ENCODE results near the gene REM2. TPM values are rescaled to one million over a fixed set of nuclear protein-coding genes. Genes with fewer than 3 reads are reported as not detected.

The REM2 gene
- total RNA-seq, 3 donors from 2014 or later (not counting 1 experiment from before 2014, with no cell fraction given) = 4.0 to 8.1 (median 7.9) TPM

DNA sequence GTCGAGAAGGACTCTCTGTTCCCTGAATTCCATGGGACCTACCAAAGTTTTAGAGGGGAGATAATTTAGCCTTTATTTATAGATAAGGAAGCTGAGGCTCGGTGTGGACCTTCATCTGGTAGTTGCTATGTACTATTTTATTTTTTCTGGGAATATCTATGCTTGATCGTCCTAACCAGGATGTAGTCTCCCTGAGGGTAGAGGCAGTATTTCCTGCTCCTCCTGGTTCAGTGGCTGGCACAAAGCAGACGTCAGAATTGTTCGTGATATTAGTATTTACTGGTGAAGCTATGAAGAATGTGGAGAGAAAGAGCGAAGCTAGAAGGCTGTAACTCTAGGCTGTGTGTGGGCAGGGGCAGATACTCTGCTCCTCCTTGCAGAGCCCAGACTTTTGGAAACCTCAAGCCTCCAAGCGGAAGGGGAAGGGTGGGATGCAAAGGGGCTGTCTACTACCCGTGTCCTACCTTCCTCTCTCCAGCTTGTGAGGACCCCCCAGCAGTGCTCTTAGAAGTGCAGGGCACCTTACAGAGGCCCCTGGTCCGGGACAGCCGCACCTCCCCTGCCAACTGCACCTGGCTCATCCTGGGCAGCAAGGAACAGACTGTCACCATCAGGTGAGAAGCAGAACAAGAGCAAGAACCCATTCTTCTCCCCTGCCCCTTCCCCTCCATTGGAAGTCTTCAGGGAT is 10.0 kb upstream of the REM2 start:
- no peaks in the 10 kb centered on the region for H3K27me3 Mint-ChIP-seq (ENCODE audit: low read depth in 2 of 2)
- H3K4me1 Mint-ChIP-seq = peaks cover 32 to 46% of the 10 kb centered on the region in 2 donors
- 71% methylated on average over 10 of the region's 10 CpGs for WGBS (ENCODE audit: insufficient coverage)
- Histone ChIP-seq H3K27me3 (ENCODE audit: control insufficient read depth, insufficient read depth, low read length) (no peaks in the 10 kb centered on the region), H3K4me1 (ENCODE audit: control insufficient read depth, insufficient read depth, low read length) (peaks cover 17% of the 10 kb centered on the region), H3K36me3 (ENCODE audit: control insufficient read depth, insufficient read depth, low read length) (peaks cover 42% of the 10 kb centered on the region), H3K27ac (ENCODE audit: low read length) (no peak overlapping the region), H3K9me3 (ENCODE audit: control insufficient read depth, insufficient read depth, low read length) (no peaks in the 10 kb centered on the region), H3K4me3 (ENCODE audit: low read length) (peak overlapping the region; percentile 85)
- no peaks in the 10 kb centered on the region for H3K9me3 Mint-ChIP-seq
- ATAC-seq (no peak), DNase-seq (no peak)
- H3K27ac Mint-ChIP-seq = peak overlapping the region; percentile 95 to 96
- H3K36me3 Mint-ChIP-seq = no peaks in the 10 kb centered on the region
- intact Hi-C loops (cut with micrococcal nuclease) = loop anchor here (1.0 to 5.0 kb wide), 5 partner anchors 27 to 311 kb away; partner anchors contain the start of genes DAD1, OXA1L and RBM23
- H3K4me3 Mint-ChIP-seq = peak overlapping the region; percentile 89
- TF ChIP-seq CTCF (IDR thresholded peaks at IDR 0.05) = peak; percentile 37

DNA sequence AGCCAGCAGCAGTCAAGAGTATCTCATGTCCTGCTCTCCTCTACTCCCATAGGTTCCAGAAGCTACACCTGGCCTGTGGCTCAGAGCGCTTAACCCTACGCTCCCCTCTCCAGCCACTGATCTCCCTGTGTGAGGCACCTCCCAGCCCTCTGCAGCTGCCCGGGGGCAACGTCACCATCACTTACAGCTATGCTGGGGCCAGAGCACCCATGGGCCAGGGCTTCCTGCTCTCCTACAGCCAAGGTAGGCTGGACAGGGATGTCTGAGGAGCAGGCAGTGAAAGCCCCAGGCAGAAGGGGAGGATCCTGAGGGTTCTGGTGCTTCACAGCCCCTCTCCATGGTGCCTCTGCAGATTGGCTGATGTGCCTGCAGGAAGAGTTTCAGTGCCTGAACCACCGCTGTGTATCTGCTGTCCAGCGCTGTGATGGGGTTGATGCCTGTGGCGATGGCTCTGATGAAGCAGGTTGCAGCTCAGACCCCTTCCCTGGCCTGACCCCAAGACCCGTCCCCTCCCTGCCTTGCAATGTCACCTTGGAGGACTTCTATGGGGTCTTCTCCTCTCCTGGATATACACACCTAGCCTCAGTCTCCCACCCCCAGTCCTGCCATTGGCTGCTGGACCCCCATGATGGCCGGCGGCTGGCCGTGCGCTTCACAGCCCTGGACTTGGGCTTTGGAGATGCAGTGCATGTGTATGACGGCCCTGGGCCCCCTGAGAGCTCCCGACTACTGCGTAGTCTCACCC is 7.8 kb upstream of the REM2 start:
- 98% methylated on average over 15 of the region's 15 CpGs for WGBS (ENCODE audit: insufficient coverage)
- Mint-ChIP-seq H3K4me1 (peaks cover 32 to 59% of the 10 kb centered on the region in 2 donors), H3K4me3 (no peak overlapping the region), H3K27me3 (ENCODE audit: low read depth in 2 of 2) (no peaks in the 10 kb centered on the region), H3K9me3 (no peaks in the 10 kb centered on the region), H3K27ac (no peak overlapping the region), H3K36me3 (no peaks in the 10 kb centered on the region)
- Histone ChIP-seq H3K36me3 (ENCODE audit: control insufficient read depth, insufficient read depth, low read length) (peaks cover 52% of the 10 kb centered on the region), H3K27me3 (ENCODE audit: control insufficient read depth, insufficient read depth, low read length) (no peaks in the 10 kb centered on the region), H3K27ac (ENCODE audit: low read length) (no peak overlapping the region), H3K4me1 (ENCODE audit: control insufficient read depth, insufficient read depth, low read length) (peaks cover 14% of the 10 kb centered on the region), H3K9me3 (ENCODE audit: control insufficient read depth, insufficient read depth, low read length) (no peaks in the 10 kb centered on the region), H3K4me3 (ENCODE audit: low read length) (no peak overlapping the region)
- ATAC-seq (no peak), DNase-seq (no peak)
- no peak for TF ChIP-seq CTCF (IDR thresholded peaks at IDR 0.05)
- intact Hi-C loops (cut with micrococcal nuclease) = no loop called here

DNA sequence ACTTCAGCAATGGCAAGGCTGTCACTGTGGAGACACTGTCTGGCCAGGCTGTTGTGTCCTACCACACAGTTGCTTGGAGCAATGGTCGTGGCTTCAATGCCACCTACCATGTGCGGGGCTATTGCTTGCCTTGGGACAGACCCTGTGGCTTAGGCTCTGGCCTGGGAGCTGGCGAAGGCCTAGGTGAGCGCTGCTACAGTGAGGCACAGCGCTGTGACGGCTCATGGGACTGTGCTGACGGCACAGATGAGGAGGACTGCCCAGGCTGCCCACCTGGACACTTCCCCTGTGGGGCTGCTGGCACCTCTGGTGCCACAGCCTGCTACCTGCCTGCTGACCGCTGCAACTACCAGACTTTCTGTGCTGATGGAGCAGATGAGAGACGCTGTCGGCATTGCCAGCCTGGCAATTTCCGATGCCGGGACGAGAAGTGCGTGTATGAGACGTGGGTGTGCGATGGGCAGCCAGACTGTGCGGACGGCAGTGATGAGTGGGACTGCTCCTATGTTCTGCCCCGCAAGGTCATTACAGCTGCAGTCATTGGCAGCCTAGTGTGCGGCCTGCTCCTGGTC is 7.2 kb upstream of the REM2 start:
- Histone ChIP-seq H3K36me3 (ENCODE audit: control insufficient read depth, insufficient read depth, low read length) (peaks cover 52% of the 10 kb centered on the region), H3K4me1 (ENCODE audit: control insufficient read depth, insufficient read depth, low read length) (peaks cover 9% of the 10 kb centered on the region), H3K27ac (ENCODE audit: low read length) (no peak overlapping the region), H3K4me3 (ENCODE audit: low read length) (no peak overlapping the region), H3K9me3 (ENCODE audit: control insufficient read depth, insufficient read depth, low read length) (no peaks in the 10 kb centered on the region), H3K27me3 (ENCODE audit: control insufficient read depth, insufficient read depth, low read length) (no peaks in the 10 kb centered on the region)
- H3K36me3 Mint-ChIP-seq = no peaks in the 10 kb centered on the region
- H3K4me1 Mint-ChIP-seq = peaks cover 28 to 55% of the 10 kb centered on the region in 2 donors
- TF ChIP-seq CTCF (IDR thresholded peaks at IDR 0.05) = no peak
- H3K27me3 Mint-ChIP-seq (ENCODE audit: low read depth in 2 of 2) = no peaks in the 10 kb centered on the region
- no peak for ATAC-seq
- no peak overlapping the region for H3K4me3 Mint-ChIP-seq
- DNase-seq = no peak
- intact Hi-C loops (cut with micrococcal nuclease) = no loop called here
- H3K27ac Mint-ChIP-seq = peak overlapping the region in 1 of 2 donors; percentile 16
- no peaks in the 10 kb centered on the region for H3K9me3 Mint-ChIP-seq
- 98% methylated on average over 20 of the region's 20 CpGs for WGBS (ENCODE audit: insufficient coverage)
